Measurements from ENCODE around the gene FERMT2. TPM values are rescaled to one million over a fixed set of nuclear protein-coding genes. Genes with fewer than 3 reads are reported as not detected.
A peak's percentile ranks its signal among the peaks of the same experiment; 100 is the strongest.

Gene FERMT2
- total RNA-seq, 1 donor from 2014 or later: 304 TPM

GRCh38 chr14:52948039-52948438 is 2.8 kb downstream of the FERMT2 start:
- Mint-ChIP-seq H3K36me3 (ENCODE audit: unreplicated experiment) (peaks cover 20% of the 10 kb centered on the region), H3K4me1 (ENCODE audit: unreplicated experiment) (peaks cover 59% of the 10 kb centered on the region), H3K27me3 (ENCODE audit: unreplicated experiment) (no peaks in the 10 kb centered on the region)

GRCh38 chr14:52944254-52944653 is 6.6 kb downstream of the FERMT2 start:
- peak overlapping the region; percentile 65 for H3K27ac Mint-ChIP-seq (ENCODE audit: unreplicated experiment)
- H3K9me3 Mint-ChIP-seq (ENCODE audit: unreplicated experiment): no peaks in the 10 kb centered on the region
- H3K4me1 Mint-ChIP-seq (ENCODE audit: unreplicated experiment): peaks cover 67% of the 10 kb centered on the region
- no peak for TF ChIP-seq CTCF (IDR thresholded peaks at IDR 0.05)
- DNase-seq (ENCODE audit: extremely low spot score, unreplicated experiment): no peak
- H3K4me3 Mint-ChIP-seq (ENCODE audit: unreplicated experiment): no peak overlapping the region
- no peaks in the 10 kb centered on the region for H3K27me3 Mint-ChIP-seq (ENCODE audit: unreplicated experiment)
- peaks cover 20% of the 10 kb centered on the region for H3K36me3 Mint-ChIP-seq (ENCODE audit: unreplicated experiment)

More at GRCh38 chr14:52948039-52948438, 2.8 kb downstream of the FERMT2 start:
- peak overlapping the region; percentile 85 for H3K4me3 Mint-ChIP-seq (ENCODE audit: unreplicated experiment)
- no peak for TF ChIP-seq CTCF (IDR thresholded peaks at IDR 0.05)
- H3K27ac Mint-ChIP-seq (ENCODE audit: unreplicated experiment): peak overlapping the region; percentile 97
- no peaks in the 10 kb centered on the region for H3K9me3 Mint-ChIP-seq (ENCODE audit: unreplicated experiment)
- no peak for DNase-seq (ENCODE audit: extremely low spot score, unreplicated experiment)

- Mint-ChIP-seq H3K4me3 (ENCODE audit: unreplicated experiment) (no peak overlapping the region), H3K27ac (ENCODE audit: unreplicated experiment) (peak overlapping the region; percentile 39)
These were observed 11.4 kb downstream of the FERMT2 start for GRCh38 chr14:52939427-52939826.

GRCh38 chr14:52937869-52938268 is 13.0 kb downstream of the FERMT2 start:
- no peak overlapping the region for H3K4me3 Mint-ChIP-seq (ENCODE audit: unreplicated experiment)
- H3K9me3 Mint-ChIP-seq (ENCODE audit: unreplicated experiment): no peaks in the 10 kb centered on the region
- no peak for DNase-seq (ENCODE audit: extremely low spot score, unreplicated experiment)
- no peak for TF ChIP-seq CTCF (IDR thresholded peaks at IDR 0.05)
- H3K36me3 Mint-ChIP-seq (ENCODE audit: unreplicated experiment): peaks cover under 1% of the 10 kb centered on the region
- H3K4me1 Mint-ChIP-seq (ENCODE audit: unreplicated experiment): peaks cover 63% of the 10 kb centered on the region
- H3K27ac Mint-ChIP-seq (ENCODE audit: unreplicated experiment): peak overlapping the region; percentile 37
- H3K27me3 Mint-ChIP-seq (ENCODE audit: unreplicated experiment): no peaks in the 10 kb centered on the region

More at GRCh38 chr14:52939427-52939826, 11.4 kb downstream of the FERMT2 start:
- H3K9me3 Mint-ChIP-seq (ENCODE audit: unreplicated experiment): no peaks in the 10 kb centered on the region
- no peak for TF ChIP-seq CTCF (IDR thresholded peaks at IDR 0.05)
- peaks cover 67% of the 10 kb centered on the region for H3K4me1 Mint-ChIP-seq (ENCODE audit: unreplicated experiment)
- no peak for DNase-seq (ENCODE audit: extremely low spot score, unreplicated experiment)
- H3K27me3 Mint-ChIP-seq (ENCODE audit: unreplicated experiment): no peaks in the 10 kb centered on the region
- H3K36me3 Mint-ChIP-seq (ENCODE audit: unreplicated experiment): peaks cover 6% of the 10 kb centered on the region

GRCh38 chr14:52937306-52937705 is 13.5 kb downstream of the FERMT2 start:
- TF ChIP-seq CTCF (IDR thresholded peaks at IDR 0.05): no peak
- DNase-seq (ENCODE audit: extremely low spot score, unreplicated experiment): no peak
- Mint-ChIP-seq H3K9me3 (ENCODE audit: unreplicated experiment) (no peaks in the 10 kb centered on the region), H3K4me3 (ENCODE audit: unreplicated experiment) (no peak overlapping the region), H3K27ac (ENCODE audit: unreplicated experiment) (peak overlapping the region; percentile 37), H3K36me3 (ENCODE audit: unreplicated experiment) (peaks cover 3% of the 10 kb centered on the region), H3K27me3 (ENCODE audit: unreplicated experiment) (no peaks in the 10 kb centered on the region), H3K4me1 (ENCODE audit: unreplicated experiment) (peaks cover 66% of the 10 kb centered on the region)
